ENCODE results near the gene TMEM30B.
"Not testable (repeated sequence)": the region's sequence is repeated elsewhere in the genome, so short reads cannot be mapped to it uniquely, and the experiment has no call there.

TMEM30B gene, protein sequence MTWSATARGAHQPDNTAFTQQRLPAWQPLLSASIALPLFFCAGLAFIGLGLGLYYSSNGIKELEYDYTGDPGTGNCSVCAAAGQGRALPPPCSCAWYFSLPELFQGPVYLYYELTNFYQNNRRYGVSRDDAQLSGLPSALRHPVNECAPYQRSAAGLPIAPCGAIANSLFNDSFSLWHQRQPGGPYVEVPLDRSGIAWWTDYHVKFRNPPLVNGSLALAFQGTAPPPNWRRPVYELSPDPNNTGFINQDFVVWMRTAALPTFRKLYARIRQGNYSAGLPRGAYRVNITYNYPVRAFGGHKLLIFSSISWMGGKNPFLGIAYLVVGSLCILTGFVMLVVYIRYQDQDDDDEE

DNA sequence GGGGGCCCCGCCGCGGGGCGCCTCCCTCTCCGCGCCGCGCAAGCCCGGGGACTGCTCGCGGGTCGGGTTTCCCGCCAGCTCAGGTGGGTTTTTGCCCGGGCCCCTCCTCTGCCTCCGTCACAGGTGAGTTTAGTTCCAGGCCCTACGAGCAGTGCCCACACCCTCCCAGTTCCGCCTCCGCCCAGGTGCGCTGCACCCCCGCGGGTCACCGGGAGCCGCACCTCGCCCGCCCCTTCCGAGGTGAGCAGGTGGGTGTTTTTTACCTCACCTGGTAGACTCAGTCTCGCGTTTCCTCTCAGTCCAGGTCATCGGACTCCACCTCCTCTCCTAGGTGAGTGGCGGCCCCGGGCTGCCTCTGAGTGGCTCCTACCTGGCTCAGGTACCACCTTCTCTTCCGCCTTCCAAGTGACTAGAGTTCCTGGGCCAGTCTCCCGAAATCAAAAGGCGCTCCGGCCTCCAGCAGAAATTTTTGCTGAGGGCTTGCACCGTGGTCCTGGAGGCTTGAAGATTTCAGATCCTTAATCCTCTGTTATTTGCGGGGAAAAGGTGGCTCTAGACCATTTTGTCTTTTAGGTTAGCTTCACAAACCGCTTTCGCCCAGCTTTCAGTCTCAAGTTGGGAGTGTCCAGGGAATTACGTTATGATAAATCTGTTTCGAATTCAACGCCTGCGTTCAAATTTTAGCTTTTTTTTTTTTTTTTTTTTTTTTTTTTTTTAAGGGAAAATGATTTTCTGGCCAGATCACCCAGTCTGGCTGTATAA, at the start of gene TMEM30B:
Gene TMEM30B (minus strand): TSS at position 153 of the 762 bp plus-strand sequence. CDS start 191 bp downstream, outside the sequence.
- DNase-seq (ENCODE audit: low spot score), result peak; percentile 40

DNA sequence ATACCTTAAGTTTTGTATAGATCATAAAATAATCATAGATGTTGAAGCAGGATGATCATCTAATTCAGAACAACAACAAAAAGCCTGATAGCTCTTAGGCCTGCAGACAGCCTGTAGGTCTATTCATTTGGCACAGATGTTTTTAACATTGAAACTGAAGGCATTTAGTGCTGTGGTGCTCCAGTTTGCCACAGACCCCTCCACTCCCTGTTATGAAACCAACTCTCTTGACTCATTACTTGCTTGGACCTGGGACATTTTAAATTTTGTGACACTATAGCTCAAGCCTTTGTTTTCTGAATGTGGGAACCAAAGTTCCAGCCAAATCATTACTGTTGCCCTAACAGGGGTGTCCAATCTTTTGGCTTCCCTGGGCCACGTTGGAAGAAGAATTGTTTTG, 49.4 kb upstream of the TMEM30B start:
- no peak for DNase-seq (ENCODE audit: low spot score)

DNA sequence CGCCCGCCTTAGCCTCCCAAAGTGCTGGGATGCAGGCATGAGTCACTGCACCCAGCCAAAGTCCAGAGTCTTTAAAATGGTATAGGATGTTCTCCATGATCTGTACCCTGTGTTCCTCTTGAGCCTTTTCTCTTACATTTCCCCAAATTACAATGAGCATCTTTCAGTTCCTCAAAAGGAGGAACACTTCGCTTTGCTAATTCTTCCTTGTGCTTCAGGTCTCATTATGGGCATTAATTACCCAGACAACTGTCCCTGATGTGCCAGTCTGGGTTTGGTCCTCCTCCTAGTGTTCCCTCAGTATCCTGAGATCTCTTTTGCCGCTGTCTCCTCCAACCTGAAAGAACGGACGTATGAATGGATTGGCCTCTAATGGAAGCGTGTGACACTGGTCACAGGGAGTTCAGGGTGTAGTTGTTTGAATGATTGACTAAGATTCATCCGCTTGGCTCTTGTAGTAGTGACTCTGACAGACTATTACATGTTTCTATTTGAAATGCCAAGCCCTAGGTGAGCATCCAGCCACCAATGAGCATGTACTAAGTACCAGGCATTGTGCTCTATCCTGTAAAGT, 48.4 kb upstream of the TMEM30B start:
- DNase-seq (ENCODE audit: low spot score), result no peak

DNA sequence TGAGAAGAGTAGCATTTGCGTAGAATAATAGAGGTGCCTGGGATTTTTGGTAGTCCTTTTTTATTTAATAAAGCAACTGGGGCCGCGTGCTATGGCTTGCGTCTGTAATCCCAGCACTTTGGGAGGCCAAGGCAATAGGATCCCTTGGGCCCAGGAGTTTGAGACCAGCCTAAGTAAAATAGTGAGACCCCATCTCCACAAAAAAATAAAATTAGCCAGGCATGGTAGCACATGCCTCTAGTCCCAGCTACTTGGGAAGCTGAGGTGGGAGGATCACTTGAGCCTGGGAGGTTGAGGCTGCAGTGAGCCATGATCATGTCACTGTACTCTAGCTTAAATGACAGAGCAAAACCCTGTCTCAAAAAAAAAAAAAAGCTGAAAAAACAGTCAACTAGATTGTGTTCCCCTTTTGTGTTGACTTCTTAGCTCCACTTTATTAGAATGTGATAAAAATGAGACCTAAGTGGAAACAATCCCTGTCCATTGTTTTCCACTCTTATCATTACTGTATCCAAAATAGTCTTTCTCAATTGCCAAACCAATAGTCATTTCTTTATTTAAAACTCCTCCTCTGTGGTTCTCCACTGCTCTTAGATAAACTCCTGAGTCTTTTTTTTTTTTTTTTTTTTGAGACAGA, 47.6 kb upstream of the TMEM30B start:
- DNase-seq (ENCODE audit: low spot score), result no peak

GRCh38 chr14:61326847-61327246, 45.7 kb upstream of the TMEM30B start:
- DNase-seq (ENCODE audit: low spot score), result no peak

DNA sequence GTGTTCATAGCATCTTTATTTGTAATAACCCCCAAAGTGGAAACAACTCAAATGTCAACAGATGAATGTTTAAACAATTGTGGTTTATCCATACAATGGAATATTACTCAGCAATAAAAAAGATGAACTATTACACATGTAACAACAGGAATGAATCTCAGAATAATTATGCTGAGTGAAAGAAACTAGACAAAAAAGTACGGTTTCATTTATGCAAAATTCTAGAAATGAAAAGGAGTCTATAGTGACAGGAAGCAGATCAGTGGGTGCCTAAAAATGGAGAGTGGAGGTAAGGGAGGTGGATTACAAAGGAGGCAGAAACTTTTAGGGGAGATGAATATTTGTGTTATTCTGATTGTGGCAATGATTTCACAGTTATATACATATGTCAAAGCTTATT, 45.0 kb upstream of the TMEM30B start:
- DNase-seq (ENCODE audit: low spot score), result no peak

- DNase-seq (ENCODE audit: low spot score), result no peak
Measured at GRCh38 chr14:61325166-61325565, 44.0 kb upstream of the TMEM30B start.

GRCh38 chr14:61323970-61324369, 42.8 kb upstream of the TMEM30B start:
- no peak for DNase-seq (ENCODE audit: low spot score)

DNA sequence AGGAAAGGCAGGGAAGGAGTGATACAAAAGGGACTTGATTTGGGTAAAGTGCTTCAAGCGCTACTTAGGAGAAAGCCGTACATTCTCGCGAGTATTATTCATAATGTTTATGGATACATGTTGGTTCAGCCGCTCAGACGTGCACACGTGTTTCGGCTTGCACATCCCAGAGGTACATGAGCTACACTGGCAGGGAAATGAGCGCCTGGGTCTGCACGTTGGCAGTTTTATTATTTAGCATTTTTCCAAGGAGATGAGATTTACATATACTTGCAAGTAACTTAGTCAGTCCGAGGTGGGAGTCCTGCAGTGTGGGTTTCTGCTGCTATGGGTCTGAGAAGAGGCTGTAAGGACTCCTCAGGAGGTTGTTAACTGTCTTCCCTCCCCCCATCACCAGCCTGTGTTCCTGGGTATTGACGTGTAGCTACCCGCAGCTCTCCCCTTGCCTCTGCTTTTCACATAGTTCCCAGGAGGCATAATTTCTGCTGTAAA, 41.7 kb upstream of the TMEM30B start:
- no peak for DNase-seq (ENCODE audit: low spot score)

DNA sequence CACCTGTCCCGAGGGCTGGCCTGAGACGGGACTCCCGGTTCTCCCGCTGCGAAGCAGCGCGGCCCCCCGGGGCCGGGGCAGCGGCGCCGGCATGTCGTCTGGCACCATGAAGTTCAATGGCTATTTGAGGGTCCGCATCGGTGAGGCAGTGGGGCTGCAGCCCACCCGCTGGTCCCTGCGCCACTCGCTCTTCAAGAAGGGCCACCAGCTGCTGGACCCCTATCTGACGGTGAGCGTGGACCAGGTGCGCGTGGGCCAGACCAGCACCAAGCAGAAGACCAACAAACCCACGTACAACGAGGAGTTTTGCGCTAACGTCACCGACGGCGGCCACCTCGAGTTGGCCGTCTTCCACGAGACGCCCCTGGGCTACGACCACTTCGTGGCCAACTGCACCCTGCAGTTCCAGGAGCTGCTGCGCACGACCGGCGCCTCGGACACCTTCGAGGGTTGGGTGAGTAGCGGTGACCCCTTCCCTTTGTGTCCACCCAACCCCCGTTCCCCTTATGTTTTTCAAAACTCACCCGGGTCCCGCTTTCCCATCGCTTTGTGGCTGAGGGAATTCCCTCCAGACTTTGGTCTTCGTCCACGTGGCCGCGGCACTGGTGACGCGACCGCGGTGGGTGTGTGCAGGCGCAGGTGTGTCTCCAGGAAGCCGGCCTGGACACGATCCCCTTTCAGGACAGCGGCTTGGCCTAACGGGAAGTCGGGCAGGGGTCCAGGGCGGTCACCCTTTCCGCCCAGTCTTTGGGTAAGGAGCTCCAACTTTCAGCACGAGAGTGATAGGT, 41.1 kb upstream of the TMEM30B start:
- DNase-seq (ENCODE audit: low spot score), result no peak

DNA sequence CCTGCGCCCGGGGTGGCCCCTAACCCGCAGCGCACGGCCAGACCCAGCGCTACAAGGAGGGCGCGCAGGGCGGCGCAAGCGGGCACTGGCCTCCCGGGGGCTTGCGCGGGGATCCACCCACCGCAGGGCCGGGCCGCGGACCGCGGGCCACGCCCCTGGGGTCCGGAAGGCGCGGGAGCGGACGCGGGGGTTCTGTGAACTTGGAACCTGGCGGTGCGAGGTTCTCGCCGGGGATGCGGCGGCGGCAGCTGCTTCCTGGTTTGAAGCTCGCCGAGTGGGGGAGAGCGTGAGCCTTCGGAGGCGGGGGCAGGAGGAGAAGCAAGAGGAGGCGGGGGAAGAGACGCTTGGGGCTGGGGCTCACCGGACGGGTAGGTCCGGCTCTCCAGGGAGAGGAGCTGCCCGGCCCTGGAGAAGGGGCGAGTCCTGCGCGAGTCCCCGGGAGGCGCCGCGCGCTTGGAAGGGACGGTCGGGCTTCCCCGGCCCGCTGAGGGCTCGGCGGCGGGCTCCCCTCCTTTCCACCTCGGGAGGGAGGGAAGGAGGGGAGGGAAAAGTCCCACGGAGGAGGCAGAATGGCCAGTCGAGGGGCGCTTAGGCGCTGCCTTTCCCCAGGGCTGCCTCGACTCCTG, 40.4 kb upstream of the TMEM30B start, which contains the start of gene PRKCH:
Gene PRKCH (plus strand): TSS at position 195 of the 626 bp plus-strand sequence. CDS start 523 bp downstream, outside the sequence.
- peak; percentile 63 for DNase-seq (ENCODE audit: low spot score)

DNA sequence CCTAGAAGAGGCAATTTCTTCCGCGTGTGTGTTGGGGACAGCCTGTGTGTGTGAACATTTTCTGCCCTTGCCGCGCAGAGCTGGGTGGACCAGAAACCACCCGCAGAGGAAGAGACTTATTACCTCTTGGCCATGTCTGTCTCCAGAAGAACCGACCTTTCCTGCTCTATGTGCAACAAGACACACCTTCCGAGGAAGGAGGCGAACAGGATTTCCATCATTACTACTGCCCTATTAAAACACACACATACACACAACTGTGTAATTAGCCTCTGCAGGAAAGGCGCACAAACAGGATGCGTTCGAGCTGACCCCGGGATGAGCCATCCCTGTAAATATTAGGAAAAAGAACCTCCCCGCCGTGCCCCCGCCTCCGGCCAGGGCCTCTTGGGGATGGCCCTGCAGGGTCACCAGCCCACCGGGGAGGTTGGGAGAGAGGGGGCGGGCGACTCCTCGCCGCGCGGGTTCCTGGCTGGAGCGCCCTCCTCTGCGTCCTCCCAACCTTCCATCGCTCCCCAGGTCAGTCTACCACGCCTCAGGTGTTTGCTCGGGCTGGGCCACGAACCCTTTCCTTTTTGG, 39.8 kb upstream of the TMEM30B start:
- DNase-seq (ENCODE audit: low spot score), result no peak

- DNase-seq (ENCODE audit: low spot score), result not testable (repeated sequence)
Measured at GRCh38 chr14:61320170-61320569, 39.0 kb upstream of the TMEM30B start.

DNA sequence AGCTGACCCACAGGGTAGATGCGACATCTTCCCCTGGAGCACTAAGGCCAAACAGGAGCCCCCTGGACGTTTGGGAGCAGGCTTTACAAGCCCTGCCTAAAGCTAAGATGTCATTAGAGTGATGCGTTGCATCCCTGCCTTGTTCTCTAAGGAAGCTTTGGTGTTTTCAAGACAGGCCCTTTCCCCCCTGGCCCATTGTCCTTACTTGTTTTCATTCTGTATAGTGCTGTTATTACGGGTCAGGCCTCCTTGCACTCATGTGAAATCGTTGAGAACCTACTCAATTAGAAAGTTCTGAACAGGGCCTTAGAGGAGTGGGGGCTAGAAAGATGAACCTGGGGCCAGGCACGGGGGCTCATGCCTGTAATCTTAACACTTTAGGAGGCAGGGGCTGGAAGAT, 38.6 kb upstream of the TMEM30B start:
- no peak for DNase-seq (ENCODE audit: low spot score)

- DNase-seq (ENCODE audit: low spot score), result no peak
Measured at GRCh38 chr14:61319086-61319485, 37.9 kb upstream of the TMEM30B start.

DNA sequence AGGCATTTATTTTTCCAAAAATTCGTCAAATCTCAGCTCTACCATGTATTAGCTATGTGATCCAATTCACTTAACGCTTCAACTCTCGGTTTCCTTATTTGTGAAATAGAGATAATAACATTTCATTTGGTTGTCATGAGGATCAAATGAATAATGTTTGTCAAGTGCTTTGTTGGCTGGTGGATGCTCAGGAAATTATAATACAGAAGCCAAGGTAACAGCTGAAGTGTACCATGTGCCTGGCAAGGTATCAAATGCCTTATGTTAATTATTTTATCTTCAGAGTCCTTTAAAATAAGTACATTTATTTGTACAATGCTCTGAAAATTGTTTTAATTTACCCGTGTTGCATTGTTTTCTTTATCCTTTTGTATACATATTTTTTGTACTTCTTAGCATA, 34.2 kb upstream of the TMEM30B start:
- DNase-seq (ENCODE audit: low spot score), result no peak

GRCh38 chr14:61308701-61309100, 27.6 kb upstream of the TMEM30B start:
- DNase-seq (ENCODE audit: low spot score), result not testable (repeated sequence)

- DNase-seq (ENCODE audit: low spot score), result no peak
Measured at GRCh38 chr14:61308198-61308597, 27.1 kb upstream of the TMEM30B start.

GRCh38 chr14:61304688-61305087, 23.6 kb upstream of the TMEM30B start:
- no peak for DNase-seq (ENCODE audit: low spot score)

GRCh38 chr14:61300754-61301153, 19.6 kb upstream of the TMEM30B start:
- no peak for DNase-seq (ENCODE audit: low spot score)

DNA sequence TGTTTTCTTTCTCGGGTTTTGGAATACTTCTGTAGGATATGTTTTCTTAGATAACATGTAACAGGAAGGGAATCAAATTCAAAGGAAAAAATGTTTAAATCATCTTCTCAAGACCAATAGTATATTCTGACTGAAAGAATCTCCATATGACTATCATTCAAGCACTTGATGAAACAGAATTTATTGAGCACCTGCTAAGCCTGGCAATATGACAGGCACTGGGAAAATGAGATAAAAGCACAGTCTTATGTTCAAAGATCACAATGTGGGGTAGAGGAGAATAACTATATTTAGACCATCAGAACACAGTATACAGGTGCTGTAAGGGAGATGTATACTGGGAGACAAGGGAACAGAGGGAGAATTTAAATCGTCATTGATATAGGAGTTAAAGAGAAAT, 19.1 kb upstream of the TMEM30B start:
- no peak for DNase-seq (ENCODE audit: low spot score)
